CD4-positive, alpha-beta T cell treated with Interleukin-6 at 100 ng/mL for 8 hours (primary cell): Measurements from ENCODE around the gene PPP1R12C.
"Not testable (repeated sequence)": the region's sequence is repeated elsewhere in the genome, so short reads cannot be mapped to it uniquely, and the experiment has no call there.

Source experiments
- DNase-seq: peaks from one replicate; pipeline ENCODE4 v3.0.0-alpha.2; 2020; ENCODE audit warnings: mixed read lengths, low spot score

PPP1R12C gene

GRCh38 chr19:55071913-55072312 is 45.5 kb downstream of the PPP1R12C start:
- no peak for DNase-seq

DNA sequence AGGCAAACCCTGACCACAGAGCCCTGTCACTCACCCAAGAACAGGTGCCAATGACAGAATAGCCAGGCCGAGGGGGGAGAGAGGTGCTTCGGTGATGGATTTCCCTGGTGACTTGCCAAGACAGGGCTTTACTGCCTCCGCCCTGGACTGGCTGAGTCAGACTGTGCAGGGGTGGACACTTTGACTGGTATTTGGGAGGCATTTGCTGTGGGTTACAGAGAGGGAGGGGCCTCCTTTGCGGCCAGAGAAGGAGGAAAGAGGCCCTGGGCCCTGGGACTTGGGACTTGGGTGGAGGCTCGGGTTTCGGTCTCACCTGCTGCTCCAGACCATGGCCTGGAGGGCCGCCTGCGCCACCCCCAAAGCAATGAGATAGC is 46.3 kb downstream of the PPP1R12C start:
- DNase-seq, result no peak

- no peak for DNase-seq
These were observed 46.8 kb downstream of the PPP1R12C start for GRCh38 chr19:55070466-55071128.

DNA sequence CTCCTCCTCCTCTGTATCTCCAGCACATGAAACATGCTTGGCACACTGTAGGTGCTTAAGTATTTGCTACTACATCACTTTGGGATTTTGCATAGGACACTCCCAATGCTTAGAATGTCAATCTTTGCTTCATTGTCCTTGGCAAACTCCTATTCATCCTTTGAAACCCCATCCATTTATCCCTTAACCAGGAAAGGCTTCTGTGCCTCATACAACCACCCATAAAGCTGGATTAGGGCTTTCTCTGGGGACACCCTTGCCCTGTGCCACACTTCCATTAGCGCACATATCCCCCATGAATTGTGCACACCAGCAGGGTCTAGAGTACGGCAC is 47.6 kb downstream of the PPP1R12C start:
- no peak for DNase-seq

DNA sequence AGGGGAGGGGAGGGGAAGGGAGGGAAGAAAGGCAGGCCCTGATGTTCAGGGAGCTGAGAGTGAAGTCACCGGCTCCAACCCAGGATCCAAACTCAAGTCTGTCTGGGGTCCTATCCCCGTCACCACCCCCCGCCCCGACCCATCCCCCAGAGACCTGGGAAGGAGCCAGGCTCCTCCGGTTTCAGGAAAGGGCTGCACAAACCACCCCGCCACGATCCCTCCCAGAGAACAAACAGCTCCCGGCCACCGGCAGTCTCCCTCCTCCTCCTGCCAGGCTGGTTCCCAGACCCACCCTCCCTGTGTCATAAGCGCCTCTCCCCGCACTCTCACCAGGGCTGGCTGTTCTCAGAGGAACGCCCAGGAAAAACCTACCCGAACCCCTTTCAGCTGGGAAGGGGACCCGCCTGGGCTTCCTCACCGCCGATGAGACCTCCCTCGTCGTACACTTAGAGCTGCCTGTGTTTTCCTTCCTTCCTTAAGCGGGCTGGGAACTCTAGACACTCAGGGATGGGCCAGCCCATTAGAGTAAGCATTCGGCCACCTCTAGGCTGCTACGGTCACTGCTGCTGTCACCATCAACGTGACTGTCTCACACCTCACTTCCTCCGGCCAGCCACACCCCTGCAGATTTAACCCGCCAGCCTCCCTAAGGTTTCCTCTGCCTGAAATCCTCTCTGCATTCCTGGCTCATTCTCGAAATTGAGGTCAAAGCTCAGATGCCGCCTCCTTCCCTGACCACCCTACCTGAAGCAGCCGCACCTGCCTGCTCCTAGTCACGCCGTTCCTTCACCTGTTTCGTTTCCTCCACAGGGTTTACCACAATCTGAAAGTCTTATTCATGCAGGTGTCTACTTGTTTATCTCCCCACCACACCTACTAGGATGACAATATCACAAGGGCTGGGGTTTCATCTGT is 48.2 kb downstream of the PPP1R12C start:
- DNase-seq, result no peak

DNA sequence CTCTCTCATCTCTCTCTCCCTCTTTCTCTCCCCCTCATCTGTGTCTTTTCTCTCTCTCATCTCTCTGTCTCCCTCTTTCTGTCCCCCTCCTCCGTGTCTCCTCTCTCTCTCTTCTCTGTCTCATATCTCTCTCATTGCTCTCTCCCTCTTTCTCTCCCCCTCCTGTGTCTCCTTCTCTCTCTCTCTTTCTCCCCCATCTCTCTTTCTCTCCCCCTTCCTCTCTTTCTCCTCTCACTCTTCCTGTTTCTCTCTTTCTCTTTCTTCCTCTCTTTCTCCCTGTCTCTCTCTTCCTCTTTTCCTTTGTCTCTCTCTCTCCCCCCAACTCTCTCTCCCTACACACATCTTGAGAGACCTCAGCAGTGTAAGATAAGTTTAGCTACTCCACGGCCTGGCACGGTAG is 49.6 kb downstream of the PPP1R12C start:
- DNase-seq, result no peak

- no peak for DNase-seq
These were observed 51.2 kb downstream of the PPP1R12C start for GRCh38 chr19:55066107-55066709.

DNA sequence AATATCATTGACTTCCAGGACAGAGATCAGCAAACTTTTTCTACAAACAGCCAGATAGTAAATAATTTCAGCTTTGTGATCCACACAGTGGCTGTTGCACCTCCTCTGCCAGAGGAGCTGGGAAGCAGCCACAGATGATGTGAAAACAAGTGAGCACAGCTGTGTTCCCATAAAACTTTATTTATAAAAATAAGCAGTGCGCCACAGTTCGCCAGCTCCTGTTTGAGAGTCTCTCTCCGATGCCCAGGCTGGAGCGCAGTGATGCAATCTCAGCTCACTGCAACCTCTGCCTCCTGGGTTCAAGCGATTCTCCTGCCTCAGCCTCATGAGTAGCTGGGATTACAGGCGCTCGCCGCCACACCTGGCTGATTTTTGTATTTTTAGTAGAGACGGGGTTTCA is 51.9 kb downstream of the PPP1R12C start:
- not testable (repeated sequence) for DNase-seq

GRCh38 chr19:55063492-55063843 is 54.0 kb downstream of the PPP1R12C start:
- no peak for DNase-seq

DNA sequence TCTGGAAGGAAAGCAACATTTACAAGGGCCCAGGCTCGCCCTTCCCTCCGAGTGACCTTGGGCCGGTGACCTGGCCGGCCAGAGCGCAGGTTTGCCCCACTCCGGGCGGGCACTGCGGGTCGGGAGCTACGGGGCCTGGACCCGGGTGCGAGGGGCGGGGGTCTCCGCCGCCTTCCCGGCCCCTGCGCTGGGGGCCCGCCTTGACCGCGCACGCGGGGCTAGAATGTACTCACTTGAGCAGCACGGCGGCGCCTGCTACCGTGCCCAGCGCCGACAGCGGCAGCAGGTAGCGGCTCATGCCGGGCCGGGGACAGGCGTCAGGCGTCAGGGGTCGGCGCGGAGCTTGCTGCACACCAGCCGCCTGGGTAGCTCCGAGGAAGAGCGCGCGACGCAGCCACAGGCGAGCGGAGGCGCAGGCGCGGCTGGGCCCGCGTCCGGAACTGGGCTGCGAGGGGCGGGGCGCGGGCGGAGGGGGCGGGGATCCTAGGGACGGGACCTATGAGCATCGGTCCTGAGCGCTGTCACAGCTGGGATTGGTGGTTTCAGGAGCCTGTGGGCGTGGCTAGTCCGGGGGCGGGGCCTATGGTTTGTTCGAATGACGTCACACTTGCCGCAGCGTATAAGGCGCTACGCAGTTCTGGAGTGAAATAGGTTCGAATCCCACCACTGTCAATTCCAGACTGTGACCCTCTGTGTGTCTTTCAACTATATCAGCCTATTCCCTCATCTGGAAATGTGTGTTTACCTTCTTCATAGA is 54.5 kb downstream of the PPP1R12C start, which contains the start of gene RDH13:
RDH13 (minus strand) TSS at position 414 of the 757 bp plus-strand sequence; CDS start at position 298, 116 bp downstream.
- peak; percentile 91 for DNase-seq

DNA sequence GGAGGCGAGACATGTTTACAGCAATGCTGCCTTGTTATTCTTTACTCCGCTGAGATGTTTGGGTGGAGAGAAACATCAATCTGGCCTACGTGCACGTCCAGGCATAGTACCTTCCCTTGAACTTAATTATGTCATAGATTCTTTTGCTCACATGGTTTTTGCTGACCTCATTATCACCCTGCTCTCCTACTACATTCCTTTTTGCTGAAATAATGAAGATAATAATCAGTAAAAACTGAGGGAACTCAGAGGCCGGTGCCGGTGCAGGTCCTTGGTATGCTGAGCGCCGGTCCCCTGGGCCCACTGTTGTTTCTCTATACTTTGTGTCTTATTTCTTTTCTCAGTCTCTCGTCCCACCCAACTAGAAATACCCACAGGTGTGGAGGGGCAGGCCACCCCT is 57.1 kb downstream of the PPP1R12C start:
- not testable (repeated sequence) for DNase-seq

GRCh38 chr19:55058781-55059610 is 58.4 kb downstream of the PPP1R12C start:
- DNase-seq, result no peak

GRCh38 chr19:55056827-55057226 is 60.6 kb downstream of the PPP1R12C start:
- no peak for DNase-seq

DNA sequence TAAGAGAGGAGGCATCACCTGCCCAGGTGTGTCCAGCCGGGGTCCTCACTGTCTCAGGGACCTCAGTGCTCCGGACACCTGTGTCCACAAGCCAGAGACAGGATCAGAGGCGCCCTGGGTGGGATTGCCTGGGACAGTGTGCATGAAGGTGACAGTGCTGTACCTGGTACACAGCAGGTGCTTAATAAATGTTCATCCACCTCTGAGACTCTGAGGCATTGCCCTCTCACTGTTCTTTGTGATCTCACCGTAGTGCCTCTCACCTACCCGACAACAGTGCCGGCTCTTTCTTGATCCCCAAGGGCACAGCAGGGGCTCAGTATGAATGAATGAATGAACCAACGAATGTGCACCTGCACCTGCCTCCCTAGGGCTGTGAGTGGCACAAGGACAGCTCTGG is 63.7 kb downstream of the PPP1R12C start:
- DNase-seq, result no peak

GRCh38 chr19:55050749-55051532 is 66.5 kb downstream of the PPP1R12C start:
- DNase-seq, result no peak

- no peak for DNase-seq
These were observed 69.0 kb downstream of the PPP1R12C start for GRCh38 chr19:55048446-55048845.

GRCh38 chr19:55047951-55048350 is 69.5 kb downstream of the PPP1R12C start:
- DNase-seq, result no peak

DNA sequence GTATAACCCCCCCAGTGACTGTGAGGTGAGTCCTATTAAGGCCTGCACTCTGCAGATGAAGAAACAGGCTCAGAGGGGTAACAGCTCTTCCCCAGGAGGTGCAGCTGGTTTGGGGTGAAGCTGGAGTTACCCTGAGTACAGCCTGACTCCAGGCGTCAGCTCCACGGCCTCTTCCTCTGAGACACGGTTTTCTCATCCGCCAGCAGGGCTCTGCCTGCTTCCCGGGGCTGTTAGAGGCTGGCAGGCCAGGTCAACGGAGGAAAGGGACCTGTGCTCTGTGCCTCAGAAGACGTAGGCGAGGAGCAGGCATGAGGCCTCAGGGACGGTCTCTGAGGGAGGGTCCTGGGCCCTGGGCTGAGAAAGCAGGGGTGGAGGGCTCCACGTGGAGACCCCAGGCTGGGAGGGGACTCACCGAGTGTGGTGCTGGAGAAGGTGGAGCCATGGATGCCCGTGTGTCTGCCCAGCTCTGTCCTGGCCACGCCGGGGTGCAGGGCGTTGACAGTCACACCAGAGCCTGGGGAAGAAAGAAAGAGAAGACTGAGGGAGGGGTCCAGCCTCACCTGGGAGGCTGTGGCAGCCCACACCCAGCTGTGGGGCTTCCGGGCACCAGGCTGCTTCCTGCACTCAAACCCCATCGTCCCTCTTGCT is 70.3 kb downstream of the PPP1R12C start:
- no peak for DNase-seq

GRCh38 chr19:55044771-55045716 is 72.4 kb downstream of the PPP1R12C start:
- no peak for DNase-seq
